OCI-LY7 (cell line): ENCODE data around the gene CHD9. TPM values are rescaled to one million over a fixed set of nuclear protein-coding genes. Genes with fewer than 3 reads are reported as not detected.

Source experiments
- BruUV-seq: library from RNA; stranded (reverse); fragments of 400-500 nt; replicated peaks from 2 replicates; lab custom pipeline; 2021; lab: Mats Ljungman, UMichigan
- CTCF ChIA-PET: fragments of 300-600 bp; sonication (Branson Sonifier 250); formaldehyde crosslinking; loops from one replicate; lab custom pipeline; 2022; ENCODE audit warnings: antibody characterized with exemption; ENCODE audit not compliant: unreplicated experiment; lab: Charles Lee
- POLR2A ChIA-PET: fragments of 300-600 bp; sonication (Branson Sonifier 250); formaldehyde crosslinking; loops from one replicate; lab custom pipeline; 2022; ENCODE audit warnings: antibody characterized with exemption; lab: Charles Lee
- DNase-seq: peaks from one replicate; pipeline ENCODE4 v3.0.0-alpha.2; 2015; ENCODE audit warnings: low spot score
- H2AFZ ChIP-seq: fragments of 200-600 bp; sonication (generic), shearing (Covaris generic); 2 replicates; pipeline ENCODE4 v1.6.1; 2014; ENCODE audit warnings: mild to moderate bottlenecking, antibody characterized with exemption, low read length, moderate library complexity
- H3K27ac ChIP-seq: fragments of 200-600 bp; sonication (generic); 2 replicates; pipeline ENCODE4 v1.5.1; 2014; ENCODE audit warnings: mixed run types, low read depth, mild to moderate bottlenecking, moderate library complexity, low read length, inconsistent platforms; ENCODE audit not compliant: poor library complexity, severe bottlenecking
- H3K36me3 ChIP-seq: fragments of 200-600 bp; sonication (generic); 2 replicates; pipeline ENCODE4 v1.6.1; 2014; ENCODE audit warnings: mild to moderate bottlenecking, antibody characterized with exemption, low read length, moderate library complexity, mixed read lengths; ENCODE audit not compliant: insufficient read depth
- H3K4me1 ChIP-seq: fragments of 200-600 bp; sonication (generic); 2 replicates; pipeline ENCODE4 v1.5.1; 2014; ENCODE audit warnings: mild to moderate bottlenecking, low read length; ENCODE audit not compliant: insufficient read depth, poor library complexity, severe bottlenecking
- H3K4me2 ChIP-seq: fragments of 200-600 bp; sonication (generic); 2 replicates; pipeline ENCODE4 v1.6.1; 2014; ENCODE audit warnings: mild to moderate bottlenecking, low read length
- H3K4me3 ChIP-seq: fragments of 200-600 bp; sonication (generic); 2 replicates; pipeline ENCODE4 v1.5.1; 2014; ENCODE audit warnings: mild to moderate bottlenecking, low read depth, low read length; ENCODE audit not compliant: poor library complexity, severe bottlenecking
- H3K79me2 ChIP-seq: fragments of 200-600 bp; sonication (generic); 2 replicates; pipeline ENCODE4 v1.6.1; 2016; ENCODE audit warnings: low read depth, mild to moderate bottlenecking, low read length, moderate library complexity, mixed read lengths; ENCODE audit not compliant: insufficient read depth
- H3K9me2 ChIP-seq: fragments of 200-600 bp; sonication (generic); 2 replicates; pipeline ENCODE4 v1.6.1; 2016; ENCODE audit warnings: mild to moderate bottlenecking, low read length, mixed read lengths; ENCODE audit not compliant: insufficient read depth
- H3K9me3 ChIP-seq: fragments of 200-600 bp; sonication (generic); 2 replicates; pipeline ENCODE4 v1.6.1; 2014; ENCODE audit warnings: mild to moderate bottlenecking, mixed run types, low read length, mixed read lengths
- H4K20me1 ChIP-seq: fragments of 200-600 bp; sonication (generic); 2 replicates; pipeline ENCODE4 v1.6.1; 2014; ENCODE audit warnings: mild to moderate bottlenecking, antibody characterized with exemption, low read length, moderate library complexity, mixed read lengths; ENCODE audit not compliant: insufficient read depth
- EZH2phosphoT487 ChIP-seq: fragments of 200-600 bp; sonication (generic); IDR thresholded peaks from 2 replicates; pipeline ENCODE4 v1.6.1; 2018; ENCODE audit warnings: low read depth, borderline replicate concordance, mild to moderate bottlenecking, mixed run types, antibody characterized with exemption, low read length, moderate library complexity, mixed read lengths
- intact Hi-C: fragments of 100-400 bp; cut with micrococcal nuclease; formaldehyde crosslinking; loops from one replicate; pipeline ENCODE4 v1.10.0; 2022; ENCODE audit not compliant: unreplicated experiment
- total RNA-seq, 2 experiments: library from RNA; depleted of rRNA in 1 of 2; stranded (reverse); fragments of >200 nt in 1 of 2; shearing (Covaris generic) in 1 of 2; gene quantifications; 2 replicates each; pipeline ENCODE4 v1.2.3, GENCODE V29; 2014 to 2022
- TF ChIP-seq, protein P1 (sequence below): fragments of 200-600 bp; sonication (generic); conservative IDR thresholded peaks from 2 replicates; pipeline ENCODE4 v1.5.1; 2014; ENCODE audit warnings: mild to moderate bottlenecking, antibody characterized with exemption, low read length, moderate library complexity, mixed read lengths

Gene CHD9
- total RNA-seq, 2 experiments from 2014 or later, result 52.6 to 85.9 TPM

DNA sequence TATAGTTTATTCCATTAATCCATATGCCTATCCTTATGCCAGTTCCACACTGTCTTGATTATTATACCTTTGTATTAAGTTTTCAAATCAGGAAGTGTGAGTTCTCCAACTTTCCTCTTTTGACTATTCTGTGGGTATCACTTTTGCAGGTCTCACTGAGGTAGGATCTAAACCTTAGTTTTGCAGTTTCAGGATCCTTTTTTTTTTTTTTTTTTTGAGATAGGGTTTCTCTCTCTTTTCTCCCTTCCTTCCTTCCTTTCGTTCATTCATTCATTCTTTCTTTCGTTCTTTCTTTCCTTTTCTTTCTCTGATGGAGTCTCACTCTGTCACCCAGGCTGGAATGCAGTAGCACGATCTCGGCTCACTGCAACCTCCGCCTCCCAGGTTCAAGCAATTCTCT, 71.6 kb downstream of the CHD9 start:
- DNase-seq, result no peak
- POLR2A ChIA-PET, result interaction anchor here (1.2 kb wide), 2 partner anchors 65 to 70 kb away, joined by 3 to 6 read pairs; no protein-coding TSS in a partner anchor
- intact Hi-C loops, result no loop called here
- no peaks in the 10 kb centered on the region for H4K20me1 ChIP-seq
- H3K4me1 ChIP-seq, result peaks cover 30% of the 10 kb centered on the region
- H3K27ac ChIP-seq, result no peak overlapping the region
- H3K79me2 ChIP-seq, result peaks cover 54% of the 10 kb centered on the region; the same call in 1 of the 2 replicates
- no peak overlapping the region for H3K4me2 ChIP-seq
- H2AFZ ChIP-seq, result no peak overlapping the region
- H3K4me3 ChIP-seq, result no peak overlapping the region
- CTCF ChIA-PET, result no interaction called here
- TF ChIP-seq, protein P1, sequence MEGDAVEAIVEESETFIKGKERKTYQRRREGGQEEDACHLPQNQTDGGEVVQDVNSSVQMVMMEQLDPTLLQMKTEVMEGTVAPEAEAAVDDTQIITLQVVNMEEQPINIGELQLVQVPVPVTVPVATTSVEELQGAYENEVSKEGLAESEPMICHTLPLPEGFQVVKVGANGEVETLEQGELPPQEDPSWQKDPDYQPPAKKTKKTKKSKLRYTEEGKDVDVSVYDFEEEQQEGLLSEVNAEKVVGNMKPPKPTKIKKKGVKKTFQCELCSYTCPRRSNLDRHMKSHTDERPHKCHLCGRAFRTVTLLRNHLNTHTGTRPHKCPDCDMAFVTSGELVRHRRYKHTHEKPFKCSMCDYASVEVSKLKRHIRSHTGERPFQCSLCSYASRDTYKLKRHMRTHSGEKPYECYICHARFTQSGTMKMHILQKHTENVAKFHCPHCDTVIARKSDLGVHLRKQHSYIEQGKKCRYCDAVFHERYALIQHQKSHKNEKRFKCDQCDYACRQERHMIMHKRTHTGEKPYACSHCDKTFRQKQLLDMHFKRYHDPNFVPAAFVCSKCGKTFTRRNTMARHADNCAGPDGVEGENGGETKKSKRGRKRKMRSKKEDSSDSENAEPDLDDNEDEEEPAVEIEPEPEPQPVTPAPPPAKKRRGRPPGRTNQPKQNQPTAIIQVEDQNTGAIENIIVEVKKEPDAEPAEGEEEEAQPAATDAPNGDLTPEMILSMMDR, result no peak
- TF ChIP-seq EZH2phosphoT487, result no peak
- peaks cover 11% of the 10 kb centered on the region; the same call in 1 of the 2 replicates for H3K9me3 ChIP-seq
- H3K36me3 ChIP-seq, result peaks cover 15% of the 10 kb centered on the region
- BruUV-seq, result no TSS peak
- no peaks in the 10 kb centered on the region for H3K9me2 ChIP-seq

DNA sequence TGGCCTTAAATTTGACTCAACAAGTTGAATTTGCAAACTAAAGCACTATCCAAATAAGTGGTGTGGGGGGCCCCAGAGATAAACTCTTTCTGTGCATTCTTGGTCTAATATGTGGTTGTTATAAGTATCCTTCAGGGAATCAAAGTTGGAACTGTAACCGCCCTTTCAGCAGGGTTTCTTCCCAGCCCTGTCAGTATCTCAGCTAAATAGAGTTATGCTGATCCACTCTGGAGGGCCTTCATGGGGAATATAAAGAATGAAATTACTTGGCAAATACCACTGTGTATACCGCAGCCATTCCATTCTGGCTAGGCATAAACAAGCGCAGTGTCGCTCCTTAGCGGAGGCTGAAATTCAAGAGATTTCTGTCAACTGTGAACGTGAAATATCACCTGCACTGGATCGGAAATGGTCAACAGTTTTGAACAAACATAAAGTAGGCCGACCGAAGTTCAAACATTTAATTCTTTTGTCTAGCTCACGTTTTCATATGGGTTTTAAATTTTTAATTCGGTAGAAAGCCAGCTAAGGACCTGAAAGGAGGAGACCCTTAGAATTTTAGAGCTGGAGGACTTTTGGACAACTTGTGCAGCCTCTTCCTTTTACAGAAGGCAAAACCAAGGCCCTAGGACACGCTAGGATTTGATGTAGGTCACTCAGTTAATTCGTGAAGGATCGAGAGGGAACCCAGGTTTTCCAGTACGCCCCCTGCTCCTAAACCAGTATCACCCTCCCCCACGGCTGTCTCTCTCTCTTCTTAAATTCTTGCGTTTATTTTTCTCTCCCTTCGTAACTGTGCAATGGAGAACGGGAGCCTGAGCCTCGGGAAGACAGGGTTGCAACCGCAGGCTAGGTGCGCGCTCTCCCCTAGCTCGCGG, 74.7 kb downstream of the CHD9 start:
- Histone ChIP-seq H2AFZ (peak overlapping the region; percentile 69), H3K79me2 (peaks cover 72% of the 10 kb centered on the region), H3K36me3 (peaks cover 28% of the 10 kb centered on the region), H3K9me2 (no peaks in the 10 kb centered on the region), H3K4me3 (peak overlapping the region; percentile 99), H3K9me3 (peaks cover 3% of the 10 kb centered on the region; the same call in 1 of the 2 replicates), H3K4me1 (peaks cover 37% of the 10 kb centered on the region), H4K20me1 (peaks cover 19% of the 10 kb centered on the region; the same call in 1 of the 2 replicates), H3K4me2 (peak overlapping the region; percentile 98), H3K27ac (peak overlapping the region; percentile 68)
- CTCF ChIA-PET, result interaction anchor here (0.6 to 1.3 kb wide), 2 partner anchors 51 to 73 kb away, joined by 3 read pairs; no protein-coding TSS in a partner anchor
- intact Hi-C loops, result loop anchor here (1.0 to 5.0 kb wide), 6 partner anchors 30 to 373 kb away; partner anchors contain the start of gene AKTIP
- peak; percentile 17 for DNase-seq
- no peak for TF ChIP-seq EZH2phosphoT487
- TF ChIP-seq, protein P1, result no peak
- POLR2A ChIA-PET, result interaction anchor here (0.6 to 2.1 kb wide), 5 partner anchors 18 to 74 kb away, joined by 3 to 9 read pairs (median 6); partner anchors contain the start of gene CHD9
- BruUV-seq, result TSS peak; percentile 60
